GM19324 (cell line): ENCODE data around the gene HEATR3.

Experiments
- ATAC-seq: cut with Tn5 transposase; IDR thresholded peaks from one replicate; pipeline ENCODE4 v1.9.1; 2021; ENCODE audit warnings: mild to moderate bottlenecking, moderate library complexity; ENCODE audit not compliant: unreplicated experiment, low FRiP score

Gene HEATR3

DNA sequence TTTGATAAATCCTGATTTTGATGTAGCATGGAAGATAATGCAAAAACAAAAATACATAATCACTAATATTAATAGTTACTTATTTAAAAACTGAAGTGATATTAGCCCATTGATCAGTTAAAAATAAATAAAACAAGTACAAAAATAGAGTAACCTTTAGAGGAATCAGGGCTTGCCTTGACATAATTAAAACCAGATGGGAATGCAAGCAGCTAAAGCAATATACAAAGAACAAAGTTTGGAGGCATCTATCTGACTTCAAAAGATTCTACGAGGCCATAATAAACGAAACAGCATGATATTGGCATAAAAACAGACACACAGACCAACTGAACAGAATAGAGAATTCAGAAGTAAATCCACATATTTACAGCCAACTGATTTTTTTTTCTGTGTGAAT, 15.0 kb upstream of the HEATR3 start:
- no peak for ATAC-seq

DNA sequence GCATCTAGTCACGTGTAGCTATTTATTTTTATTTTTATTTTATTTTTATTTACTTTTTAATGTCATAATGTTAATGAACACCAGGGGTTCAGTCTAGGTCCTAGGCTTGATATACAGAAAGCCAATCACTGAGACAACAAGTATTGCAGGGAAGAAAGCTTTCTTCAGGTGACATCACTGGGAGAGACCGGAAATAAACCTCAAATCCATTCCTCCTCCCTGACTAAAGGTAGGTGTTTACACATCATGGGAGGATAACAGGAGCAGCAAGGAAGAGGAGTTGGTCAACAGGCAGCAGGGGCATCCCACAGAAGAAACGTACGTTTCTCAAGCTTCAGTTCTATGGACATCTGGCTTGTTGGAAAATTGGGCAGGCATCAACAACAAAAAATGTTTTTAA, 9.5 kb upstream of the HEATR3 start:
- ATAC-seq = no peak

DNA sequence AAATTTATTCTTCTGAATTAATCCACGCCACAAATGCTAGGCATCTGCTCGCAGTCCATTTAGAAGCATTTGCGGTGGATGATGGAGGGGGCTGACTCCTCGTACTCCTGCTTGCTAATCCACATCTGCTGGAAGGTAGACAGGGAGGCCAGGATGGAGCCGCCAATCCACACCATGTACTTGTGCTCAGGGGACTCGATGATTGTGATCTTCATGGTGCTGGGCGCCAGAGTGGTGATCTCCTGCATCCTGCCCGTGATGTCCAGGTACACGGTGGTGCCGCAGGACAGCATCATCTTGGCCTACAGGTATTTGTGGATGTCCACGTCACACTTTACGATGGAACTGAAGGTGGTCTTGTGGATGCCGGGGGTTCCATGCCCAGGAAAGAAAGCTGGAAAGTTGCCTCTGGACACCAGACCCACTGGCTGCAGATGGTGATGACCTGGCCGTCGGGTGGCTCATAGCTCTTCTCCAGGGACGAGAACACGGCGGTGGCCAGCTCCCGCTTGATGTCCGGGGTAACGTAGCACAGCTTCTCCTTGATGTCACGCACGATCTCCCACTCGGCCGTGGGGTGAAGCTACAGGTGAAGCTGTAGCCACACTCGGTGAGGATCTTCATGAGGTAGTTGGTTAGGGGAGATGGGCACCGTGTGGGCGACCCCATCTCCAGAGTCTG, 7.5 kb upstream of the HEATR3 start:
- ATAC-seq = no peak

DNA sequence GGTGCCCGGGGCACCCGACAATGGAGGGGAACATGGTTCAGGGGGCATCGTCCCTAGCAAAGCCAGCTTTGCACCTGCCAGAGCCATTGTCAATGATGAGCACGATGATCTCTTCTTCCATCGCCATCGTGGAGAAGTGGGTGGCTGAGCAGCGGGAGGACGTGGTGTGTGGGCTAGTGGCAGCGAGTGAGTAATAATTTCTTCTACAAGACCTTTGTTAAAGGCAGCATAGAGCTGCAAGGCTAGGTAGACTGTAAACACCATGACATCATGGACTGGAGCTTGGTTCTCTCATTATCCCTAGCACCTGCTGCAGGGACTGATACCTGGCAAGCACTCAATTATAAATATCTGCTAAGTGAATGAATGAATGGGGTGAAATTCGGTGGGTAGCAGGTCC, 6.7 kb upstream of the HEATR3 start:
- ATAC-seq = no peak

DNA sequence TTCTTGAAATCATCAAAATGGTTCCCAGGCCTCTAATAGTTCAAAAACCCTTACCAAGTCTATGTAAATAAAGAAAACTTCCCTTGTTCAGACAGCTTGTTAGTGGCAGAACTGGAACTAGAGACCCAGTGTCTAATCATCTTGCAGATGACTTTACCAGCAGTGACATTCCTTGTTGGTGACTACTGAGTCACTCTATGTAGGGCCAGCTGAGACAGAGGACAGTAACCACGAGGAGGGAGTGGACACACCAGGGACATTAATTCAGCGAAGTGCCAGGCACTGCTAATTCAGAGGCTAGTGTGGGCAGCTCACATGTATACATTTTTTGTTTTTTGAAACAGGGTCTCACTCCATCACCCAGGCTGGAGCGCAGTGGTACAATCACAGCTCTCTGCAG, 6.1 kb upstream of the HEATR3 start:
- ATAC-seq = no peak

DNA sequence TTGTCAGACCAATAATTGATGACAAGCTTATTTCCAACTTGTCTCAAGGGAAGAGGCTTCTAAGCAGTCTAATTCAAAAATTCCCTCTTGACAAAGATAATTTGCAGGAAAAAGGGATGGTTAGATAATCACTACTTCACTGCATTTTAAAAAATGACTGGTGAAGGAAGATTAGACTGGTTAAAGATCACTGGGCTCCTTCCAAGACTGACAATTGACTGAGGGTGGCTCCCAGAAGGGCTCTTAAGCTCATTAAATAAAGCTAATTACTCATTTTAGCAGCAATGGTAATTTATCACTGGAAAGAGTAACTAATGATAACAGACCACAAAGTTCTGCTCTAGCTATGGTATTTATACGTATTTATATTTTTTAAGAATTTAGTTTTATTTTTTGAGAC, 4.4 kb upstream of the HEATR3 start:
- no peak for ATAC-seq

DNA sequence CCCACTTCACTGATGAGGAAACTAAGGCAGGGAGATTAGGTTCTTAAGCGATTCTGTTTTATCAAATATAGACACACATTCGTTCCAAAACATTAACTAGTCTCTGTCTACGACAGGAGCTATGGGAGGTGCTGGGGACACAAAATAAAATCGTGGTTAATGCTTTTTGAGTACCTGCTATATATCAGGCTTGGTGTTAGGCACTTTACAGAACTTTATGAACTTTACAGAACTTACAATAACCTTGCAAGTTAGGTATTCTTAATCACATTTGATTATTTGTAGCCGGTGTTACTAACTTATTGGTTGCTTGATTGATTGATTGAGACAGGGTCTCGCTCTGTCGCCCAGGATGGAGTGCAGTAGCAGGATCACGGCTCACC, 538 bp upstream of the HEATR3 start:
- ATAC-seq = no peak

DNA sequence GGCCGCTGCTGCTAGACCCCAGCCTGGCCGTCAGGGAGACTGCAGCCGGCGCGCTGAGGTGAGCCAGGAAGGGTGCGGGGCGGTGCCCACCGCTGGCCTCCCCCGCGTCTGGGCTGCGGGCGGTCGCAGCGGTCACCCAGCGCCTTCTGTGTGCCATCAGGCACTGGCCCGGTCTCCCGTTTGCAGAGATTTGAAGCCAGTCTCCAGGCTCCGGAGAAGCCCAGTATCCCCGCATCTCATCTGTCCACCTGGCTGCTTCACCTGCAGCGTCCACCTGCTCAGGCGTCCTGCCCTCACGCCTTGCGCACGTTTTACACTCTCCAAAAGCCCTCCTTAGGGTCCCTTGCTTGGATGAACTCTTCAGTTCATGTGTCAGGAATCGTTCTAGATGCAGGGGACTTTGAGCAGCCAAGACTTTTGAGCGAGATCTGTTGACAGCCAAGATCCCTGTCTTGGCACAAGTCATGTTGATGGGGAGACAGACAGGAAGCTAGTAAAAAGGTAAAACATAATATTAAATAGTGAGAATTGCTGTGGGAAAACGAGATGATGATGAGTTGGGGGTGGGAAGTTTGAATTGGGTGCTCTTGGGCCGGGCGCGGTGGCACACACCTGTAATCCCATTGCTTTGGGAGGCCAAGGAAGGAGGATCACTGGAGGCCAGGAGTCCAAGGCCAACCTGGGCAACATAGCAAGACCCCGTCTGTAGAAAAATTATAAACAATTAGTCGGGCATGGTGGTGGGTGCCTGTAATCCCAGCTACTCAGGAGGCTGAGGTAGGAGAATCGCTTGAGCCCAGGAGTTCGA, 916 bp downstream of the HEATR3 start:
- no peak for ATAC-seq

DNA sequence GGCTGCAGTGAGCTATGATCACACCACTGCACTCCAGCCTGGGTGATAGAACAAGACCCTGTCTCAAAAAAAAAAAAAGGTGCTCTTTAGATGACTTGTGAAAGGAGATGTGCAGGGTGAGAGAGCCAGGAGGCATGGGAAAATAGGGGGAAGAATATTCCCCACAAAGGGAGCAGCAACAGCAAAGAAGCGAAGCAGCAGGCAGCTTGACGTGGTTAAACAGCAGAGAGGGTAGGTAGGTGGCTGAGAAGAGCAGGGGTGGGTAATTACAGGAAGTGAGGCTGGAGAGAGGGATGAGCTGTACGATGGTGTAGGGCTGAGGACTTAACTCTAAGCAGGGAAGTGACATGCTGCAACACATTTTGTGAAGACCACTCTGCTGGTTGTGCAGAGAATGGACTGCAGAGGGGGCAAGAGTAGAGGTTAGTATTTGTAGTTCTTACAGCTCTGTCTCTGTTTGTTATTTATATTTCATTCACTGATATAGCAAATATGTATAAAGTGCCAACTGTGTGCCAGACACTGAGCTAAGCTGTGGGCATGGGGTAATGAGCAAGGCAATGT, 1.6 kb downstream of the HEATR3 start:
- ATAC-seq = no peak

DNA sequence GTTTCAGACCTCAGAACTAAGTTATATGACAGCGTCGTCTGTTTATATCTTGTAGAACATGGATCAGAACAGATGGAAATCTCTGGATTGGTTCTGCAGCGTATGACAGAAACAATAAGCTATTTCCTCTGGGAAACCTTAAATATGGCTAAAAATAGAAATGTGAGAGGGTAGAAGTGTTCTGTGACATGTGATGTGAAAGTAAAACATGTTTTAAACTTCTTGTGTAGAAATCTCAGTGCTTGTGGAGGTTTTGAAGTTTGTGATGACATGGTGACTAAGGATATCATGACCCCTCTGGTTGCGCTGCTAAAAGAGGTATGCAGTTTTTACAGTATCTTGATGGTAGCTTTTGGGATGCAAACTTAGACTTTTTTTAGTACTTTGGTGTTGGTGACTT, 2.8 kb downstream of the HEATR3 start:
- ATAC-seq = no peak

DNA sequence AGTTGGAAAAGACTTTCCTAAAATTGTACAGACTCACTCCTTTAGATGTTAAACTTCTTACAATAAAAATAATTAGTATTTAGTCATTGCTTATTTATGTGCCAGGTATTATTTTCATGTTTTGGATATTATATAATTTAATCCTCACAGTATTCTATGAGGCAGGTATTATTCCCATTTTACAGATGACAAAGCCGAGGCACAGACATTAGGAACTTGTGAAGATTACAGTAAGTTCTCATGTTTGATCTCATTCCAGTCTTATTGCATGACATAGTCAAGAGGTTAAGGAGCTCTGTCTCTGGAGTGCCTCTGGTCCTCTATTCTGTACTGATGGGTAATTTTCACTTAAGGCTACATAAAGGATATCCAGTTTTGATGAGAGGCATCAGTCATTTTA, 3.3 kb downstream of the HEATR3 start:
- no peak for ATAC-seq

DNA sequence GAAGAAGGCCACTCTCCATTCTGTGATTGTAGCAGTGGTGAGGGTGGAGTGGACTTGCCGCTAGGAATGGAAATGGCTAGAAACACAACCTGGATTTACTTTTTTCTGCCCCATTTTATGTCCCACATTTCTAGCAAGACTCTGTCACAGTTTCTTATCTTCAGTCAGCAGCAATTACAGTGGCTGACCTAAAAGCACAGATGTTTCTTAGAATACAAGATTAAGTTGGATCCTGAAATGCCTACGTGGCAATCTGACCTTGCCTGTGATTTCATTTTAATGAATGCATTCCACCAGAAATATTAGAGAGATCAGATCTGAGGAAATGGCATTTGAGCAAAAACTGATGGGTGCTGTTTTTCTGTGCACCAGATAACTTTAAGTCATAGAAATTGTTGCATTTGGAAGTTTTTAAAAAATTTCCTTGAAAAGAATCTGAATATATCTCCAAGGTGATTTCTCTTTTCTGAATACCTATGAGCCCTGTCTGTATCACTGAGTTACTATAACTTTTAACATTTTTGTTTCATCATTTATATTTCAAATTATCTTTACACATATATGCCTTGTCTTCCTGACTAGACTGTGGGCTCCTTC, 5.4 kb downstream of the HEATR3 start:
- no peak for ATAC-seq

DNA sequence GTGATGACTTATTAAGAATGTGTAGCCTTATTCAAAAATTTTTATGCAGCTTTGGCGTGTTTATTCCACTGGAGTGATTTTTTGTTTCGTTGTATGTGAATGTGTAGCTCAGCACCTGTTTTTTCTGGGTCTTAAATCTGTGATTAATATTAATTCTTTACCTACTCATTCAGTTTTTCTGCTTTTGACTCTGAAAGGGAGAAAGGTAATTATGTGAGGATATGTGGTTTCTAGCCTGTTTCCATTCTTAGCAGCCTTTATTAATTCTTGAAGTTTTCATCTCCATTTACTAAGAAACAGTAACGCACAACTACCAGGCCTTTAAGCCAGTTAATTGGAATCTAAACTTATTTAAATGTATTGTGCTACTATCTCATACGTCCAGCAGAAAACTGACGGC, 7.0 kb downstream of the HEATR3 start:
- no peak for ATAC-seq

DNA sequence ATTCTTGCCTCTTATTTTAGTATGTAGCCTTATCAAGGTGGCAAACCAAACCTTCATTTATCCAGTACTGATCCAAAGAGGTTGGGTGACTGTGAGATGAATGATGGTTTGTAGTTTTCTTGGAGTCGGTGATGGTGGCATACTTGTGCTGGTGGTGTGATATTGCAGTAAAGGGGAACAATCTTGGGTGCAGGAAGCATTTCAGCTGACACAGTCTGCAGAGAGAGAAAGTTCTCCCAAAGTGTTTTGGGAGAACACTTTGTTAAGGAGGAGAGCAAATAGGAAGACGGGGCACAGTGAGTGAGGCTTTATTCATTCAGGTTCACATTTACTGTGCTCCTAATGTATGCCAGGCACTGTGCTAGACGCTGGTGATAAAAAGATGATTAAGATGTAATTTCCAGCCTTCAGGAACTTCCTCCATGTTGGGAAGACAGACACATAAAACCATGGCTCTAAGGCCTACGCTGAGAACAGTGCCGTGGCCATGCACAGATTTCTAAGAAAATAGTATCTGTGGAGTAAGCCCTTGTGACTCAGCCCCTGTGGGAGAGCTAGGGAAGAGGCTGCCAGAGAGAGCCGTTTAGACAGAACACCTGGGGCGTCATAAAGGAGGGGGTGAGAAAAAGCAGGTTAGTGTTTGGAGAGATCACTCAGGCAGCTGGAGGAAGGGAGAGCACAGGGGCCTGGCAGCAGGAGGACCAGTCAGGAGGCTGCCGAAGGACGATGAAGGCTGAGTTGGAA, 13.8 kb downstream of the HEATR3 start:
- no peak for ATAC-seq

DNA sequence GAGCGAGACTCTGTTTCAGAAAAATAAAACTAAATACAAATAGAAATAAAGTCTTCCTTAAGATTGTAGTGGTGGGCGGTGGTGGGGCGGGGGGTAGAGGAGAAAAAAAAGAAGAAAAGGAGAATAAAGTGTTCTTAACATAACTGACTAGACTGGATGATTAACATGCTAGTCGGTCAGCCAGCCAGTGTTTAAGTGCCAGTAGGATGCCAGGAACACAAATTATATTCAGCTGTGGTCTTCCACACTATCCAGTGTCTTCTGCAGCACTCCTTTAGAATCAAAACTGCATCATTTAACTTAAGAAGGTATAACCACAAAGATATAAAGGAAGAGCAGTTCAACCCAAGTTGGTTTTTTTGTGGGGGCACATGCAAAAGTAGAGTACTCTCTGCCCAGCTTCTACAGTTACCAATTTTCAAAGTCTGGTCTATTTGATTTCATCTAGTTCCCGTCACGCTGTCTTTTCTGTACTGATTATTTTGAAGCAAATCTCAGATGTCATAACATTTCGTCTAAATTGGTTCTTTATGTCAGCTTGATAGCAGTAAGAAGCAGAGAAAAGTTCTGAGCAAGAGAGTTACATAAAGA, 15.8 kb downstream of the HEATR3 start:
- no peak for ATAC-seq

DNA sequence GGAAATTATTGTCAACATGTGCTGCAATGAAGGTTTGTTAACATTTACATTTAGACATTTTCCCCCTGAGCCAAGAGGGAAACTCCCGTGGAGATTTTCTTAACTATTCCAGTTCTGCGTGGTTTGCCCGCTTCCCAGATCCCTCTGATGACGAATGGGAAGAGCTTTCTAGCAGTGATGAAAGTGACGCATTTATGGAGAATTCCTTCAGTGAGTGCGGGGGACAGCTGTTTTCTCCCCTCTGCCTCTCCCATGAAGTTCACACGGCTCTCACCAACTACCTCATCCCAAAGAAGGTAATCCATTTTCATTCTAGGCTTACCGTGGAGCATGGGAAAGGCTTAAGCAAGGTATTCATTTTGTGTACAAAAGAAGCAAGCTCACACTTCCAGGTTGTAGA, 18.2 kb downstream of the HEATR3 start:
- no peak for ATAC-seq

DNA sequence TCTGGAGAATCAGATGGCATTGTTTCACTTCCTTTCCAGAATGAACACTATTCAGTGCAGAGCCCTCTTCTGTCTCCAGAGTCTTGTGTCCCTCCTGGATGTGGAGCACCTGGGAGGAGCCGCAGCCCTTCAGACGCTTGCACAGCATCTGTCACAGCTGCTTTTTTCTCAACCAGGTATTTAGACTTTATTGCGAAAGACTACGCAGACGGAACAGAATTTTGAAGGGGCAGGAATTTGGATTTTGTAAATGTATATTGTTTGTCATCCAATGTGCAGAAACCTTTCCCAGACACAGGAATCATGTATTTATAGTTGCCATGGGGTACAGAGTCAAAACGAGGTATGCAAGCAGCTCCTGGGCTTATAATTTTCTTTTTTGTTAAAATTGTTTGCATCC, 20.4 kb downstream of the HEATR3 start:
- ATAC-seq = no peak

DNA sequence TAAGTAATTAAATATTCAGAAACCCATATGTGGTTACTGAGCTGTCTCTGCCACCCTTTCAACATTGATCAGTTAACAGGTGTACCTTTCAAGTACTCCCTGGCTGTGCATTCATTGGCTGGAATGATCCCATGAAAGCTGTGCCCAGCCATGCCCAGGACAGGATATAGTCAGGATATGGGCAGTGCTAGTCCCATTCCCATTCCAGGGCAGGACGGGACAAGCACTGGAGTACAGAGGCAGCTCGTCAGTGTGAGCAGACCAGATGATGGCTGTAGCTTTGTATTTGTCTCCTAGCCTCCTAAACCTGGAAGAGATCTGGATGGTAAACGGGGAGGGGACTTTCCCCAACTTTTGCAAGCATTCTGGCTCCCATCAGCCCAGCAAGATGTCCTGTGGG, 22.5 kb downstream of the HEATR3 start:
- ATAC-seq = no peak

DNA sequence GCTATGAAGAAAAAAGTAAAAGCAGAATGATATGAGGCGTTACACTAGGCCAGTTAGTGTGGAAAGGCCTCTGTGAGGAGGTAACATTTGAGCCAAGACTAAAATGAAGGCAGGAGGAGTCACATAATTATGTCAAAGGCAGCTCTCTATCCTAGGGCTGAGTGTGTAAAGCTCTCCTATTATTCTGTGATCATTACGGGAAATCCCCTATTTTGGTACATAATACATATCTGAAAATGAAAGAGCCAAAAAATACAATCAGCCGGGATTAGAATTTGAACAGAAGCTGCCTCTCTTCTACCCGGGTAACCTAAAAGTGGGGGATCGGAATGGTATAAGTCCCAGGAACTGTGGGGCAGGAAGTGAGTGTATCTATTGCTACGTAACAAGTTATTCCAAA, 27.1 kb downstream of the HEATR3 start:
- no peak for ATAC-seq
